IPS DF 6.9 (cell line): Measurements from ENCODE around the gene GNB1.
"Not testable (repeated sequence)": the region's sequence is repeated elsewhere in the genome, so short reads cannot be mapped to it uniquely, and the experiment has no call there.

ENCODE experiments used
- DNase-seq: peaks from one replicate; pipeline ENCODE4 v3.0.0-alpha.2; 2013; ENCODE audit warnings: low read depth, low spot score
- H3K27ac ChIP-seq: one replicate; pipeline ENCODE4 v1.5.1; 2013; ENCODE audit warnings: low read length, control low read depth
- H3K27me3 ChIP-seq: 2 replicates; pipeline ENCODE4 v1.6.1; 2013; ENCODE audit warnings: mild to moderate bottlenecking, low read length; ENCODE audit not compliant: control insufficient read depth, insufficient read depth
- H3K36me3 ChIP-seq: 2 replicates; pipeline ENCODE4 v1.6.1; 2013; ENCODE audit warnings: low read length; ENCODE audit not compliant: control insufficient read depth, insufficient read depth
- H3K4me1 ChIP-seq: 2 replicates; pipeline ENCODE4 v1.6.1; 2013; ENCODE audit warnings: low read length; ENCODE audit not compliant: control insufficient read depth, insufficient read depth
- H3K4me3 ChIP-seq: 2 replicates; pipeline ENCODE4 v1.5.1; 2013; ENCODE audit warnings: mild to moderate bottlenecking, low read length
- H3K9me3 ChIP-seq: 2 replicates; pipeline ENCODE4 v1.6.1; 2013; ENCODE audit warnings: low read length, inconsistent platforms; ENCODE audit not compliant: control insufficient read depth, insufficient read depth
- WGBS: extraction: QIAGEN DNeasy Blood & Tissue Kit; methylation state at CpG from one replicate; pipeline ENCODE4 v1.1.7; 2013; ENCODE audit warnings: mixed read lengths, missing lambda C conversion rate; ENCODE audit not compliant: insufficient read length, insufficient coverage; 5-methylcytosine and 5-hydroxymethylcytosine counted together

Gene GNB1

DNA sequence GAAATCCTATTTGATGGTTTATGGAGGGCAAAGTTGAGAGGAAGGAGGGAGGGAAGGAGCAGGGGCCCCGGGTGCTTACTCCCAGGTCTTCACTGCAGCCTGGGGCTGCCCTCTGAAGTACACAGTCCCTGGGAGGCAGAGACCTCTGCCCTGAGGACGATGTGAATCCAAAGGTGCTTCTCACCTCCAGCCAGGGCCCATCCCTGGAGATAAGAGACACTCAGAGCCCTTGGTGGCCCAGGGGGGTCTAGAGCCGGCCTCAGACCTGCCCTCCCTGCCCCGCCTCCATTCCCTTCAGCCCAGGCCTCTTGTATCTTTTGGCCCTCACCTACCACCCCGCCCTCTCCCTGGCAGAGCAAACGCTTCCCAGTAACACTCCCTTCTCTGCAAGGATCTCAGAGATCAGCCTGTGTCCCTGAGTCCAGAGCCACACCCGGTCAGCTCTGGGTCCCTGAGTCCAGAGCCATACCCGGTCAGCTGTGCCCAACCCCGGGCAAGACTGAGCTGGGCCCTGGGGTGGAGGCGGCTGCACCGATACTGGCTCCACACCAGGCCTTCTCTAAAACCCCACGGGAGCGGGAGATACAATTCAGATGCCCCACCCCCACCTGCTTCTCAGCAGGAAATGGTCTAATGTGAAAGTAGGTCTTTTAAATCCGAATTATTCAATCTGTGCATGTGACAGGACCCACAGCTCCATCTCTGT, 3.6 kb upstream of the GNB1 start:
- no peak overlapping the region for H3K4me3 ChIP-seq
- no peaks in the 10 kb centered on the region for H3K27me3 ChIP-seq
- H3K9me3 ChIP-seq, result no peaks in the 10 kb centered on the region
- no peaks in the 10 kb centered on the region for H3K36me3 ChIP-seq
- no CpG with 5 or more reads among the region's 14 CpGs for WGBS
- H3K27ac ChIP-seq, result no peak overlapping the region
- H3K4me1 ChIP-seq, result peaks cover 15% of the 10 kb centered on the region
- no peak for DNase-seq

- DNase-seq, result no peak
- no CpG with 5 or more reads among the region's 2 CpGs for WGBS
- Histone ChIP-seq H3K4me1 (peaks cover 12% of the 10 kb centered on the region), H3K27me3 (no peaks in the 10 kb centered on the region), H3K36me3 (no peaks in the 10 kb centered on the region), H3K9me3 (no peaks in the 10 kb centered on the region), H3K4me3 (no peak overlapping the region), H3K27ac (no peak overlapping the region)
Measured at GRCh38 chr1:1893997-1894353, 3.1 kb upstream of the GNB1 start.

GRCh38 chr1:1893291-1893985, 2.6 kb upstream of the GNB1 start:
- Histone ChIP-seq H3K36me3 (no peaks in the 10 kb centered on the region), H3K9me3 (no peaks in the 10 kb centered on the region), H3K27ac (no peak overlapping the region), H3K4me1 (peaks cover 12% of the 10 kb centered on the region), H3K27me3 (no peaks in the 10 kb centered on the region), H3K4me3 (no peak overlapping the region)
- no CpG with 5 or more reads among the region's 19 CpGs for WGBS
- no peak for DNase-seq

GRCh38 chr1:1892763-1893120, 1.9 kb upstream of the GNB1 start:
- H3K36me3 ChIP-seq, result no peaks in the 10 kb centered on the region
- no CpG with 5 or more reads among the region's 7 CpGs for WGBS
- peaks cover 13% of the 10 kb centered on the region for H3K4me1 ChIP-seq
- H3K9me3 ChIP-seq, result no peaks in the 10 kb centered on the region
- no peak overlapping the region for H3K27ac ChIP-seq
- H3K27me3 ChIP-seq, result no peaks in the 10 kb centered on the region
- no peak for DNase-seq
- H3K4me3 ChIP-seq, result no peak overlapping the region

- Histone ChIP-seq H3K36me3 (no peaks in the 10 kb centered on the region), H3K27me3 (no peaks in the 10 kb centered on the region), H3K4me3 (no peak overlapping the region; the same call in 1 of the 2 replicates), H3K4me1 (peaks cover 13% of the 10 kb centered on the region), H3K27ac (no peak overlapping the region), H3K9me3 (no peaks in the 10 kb centered on the region)
- no CpG with 5 or more reads among the region's 21 CpGs for WGBS
- no peak for DNase-seq
Measured at GRCh38 chr1:1892079-1892762, 1.3 kb upstream of the GNB1 start.

DNA sequence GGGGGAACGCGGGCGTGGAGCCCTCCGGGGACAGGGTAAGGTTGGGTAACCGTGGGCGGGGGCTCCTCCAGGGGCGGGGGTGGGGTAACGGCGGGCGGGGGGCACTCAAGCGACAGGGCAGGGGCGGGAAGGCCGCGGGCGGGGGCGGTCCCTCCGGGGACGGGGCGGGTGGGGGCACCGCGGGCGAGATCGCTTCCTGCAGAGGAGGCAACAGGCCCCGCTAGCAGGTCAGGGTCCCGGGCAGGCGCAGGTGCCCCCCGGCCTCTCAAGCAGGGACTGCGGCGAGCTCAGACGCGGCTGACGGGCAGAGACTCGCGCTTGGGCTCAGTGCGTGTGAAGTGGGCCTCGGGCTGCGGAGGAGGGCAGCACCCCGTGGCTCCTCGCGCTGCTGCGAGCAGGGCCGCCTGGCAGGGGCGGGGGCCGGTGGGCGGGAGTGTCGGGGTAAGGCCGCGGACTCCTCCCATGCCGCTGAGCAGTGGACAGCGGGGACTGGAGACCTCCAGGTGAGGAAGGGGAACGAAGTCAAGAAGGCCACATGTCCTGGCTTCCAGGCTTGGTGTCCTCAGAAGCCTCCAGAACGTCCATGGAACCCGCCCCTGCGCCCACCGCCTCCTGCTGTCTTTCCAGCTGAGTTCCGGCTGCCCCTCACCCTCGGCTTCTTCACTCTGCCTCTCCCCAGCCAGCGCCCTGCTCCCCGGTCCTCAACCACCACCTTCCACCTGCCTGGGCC, 627 bp upstream of the GNB1 start:
- no peak overlapping the region for H3K27ac ChIP-seq

DNA sequence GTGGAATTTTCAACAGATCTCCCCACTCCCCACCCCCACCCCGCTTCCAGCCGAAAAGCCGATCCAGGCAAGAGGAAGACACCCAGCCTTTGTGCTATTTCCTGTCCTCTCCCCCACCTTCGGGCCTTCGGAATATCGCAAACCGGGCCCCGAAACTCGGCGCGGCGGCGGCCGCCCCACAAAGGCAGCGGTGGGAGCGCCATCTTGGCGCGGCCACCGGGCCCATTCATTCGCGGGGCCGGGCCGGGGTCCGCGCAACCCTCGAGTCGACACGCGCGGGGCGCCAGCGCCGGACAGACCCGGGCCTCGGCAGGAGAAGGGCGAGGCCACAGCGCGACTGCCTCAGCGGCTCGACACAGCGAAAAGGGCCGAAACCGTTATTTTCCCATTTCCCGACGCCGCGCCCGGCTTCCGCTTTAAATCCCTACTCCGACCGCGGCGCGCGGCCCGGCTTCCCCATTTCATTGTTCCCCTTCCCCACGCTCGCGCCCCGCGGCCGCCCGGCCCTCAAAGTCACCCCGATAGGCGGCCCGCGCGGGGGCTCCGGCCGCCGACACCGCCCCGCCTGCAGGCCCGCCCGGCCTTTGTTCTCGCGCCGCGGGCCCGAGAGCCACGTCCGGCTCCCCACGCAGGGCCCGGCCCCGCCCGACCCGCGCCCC, 911 bp downstream of the GNB1 start:
- no CpG with 5 or more reads among the region's 88 CpGs for WGBS
- Histone ChIP-seq H3K36me3 (no peaks in the 10 kb centered on the region), H3K4me1 (peaks cover 10% of the 10 kb centered on the region), H3K4me3 (peak overlapping the region; percentile 80), H3K27ac (no peak overlapping the region), H3K9me3 (no peaks in the 10 kb centered on the region), H3K27me3 (no peaks in the 10 kb centered on the region)
- no peak for DNase-seq

More for the DNA sequence above, 627 bp upstream of the GNB1 start:
- Histone ChIP-seq H3K9me3 (no peaks in the 10 kb centered on the region), H3K27me3 (no peaks in the 10 kb centered on the region), H3K4me1 (peaks cover 13% of the 10 kb centered on the region), H3K36me3 (no peaks in the 10 kb centered on the region), H3K4me3 (peak overlapping the region; percentile 80; the same call in 1 of the 2 replicates)
- no peak for DNase-seq
- WGBS, result no CpG with 5 or more reads among the region's 59 CpGs

DNA sequence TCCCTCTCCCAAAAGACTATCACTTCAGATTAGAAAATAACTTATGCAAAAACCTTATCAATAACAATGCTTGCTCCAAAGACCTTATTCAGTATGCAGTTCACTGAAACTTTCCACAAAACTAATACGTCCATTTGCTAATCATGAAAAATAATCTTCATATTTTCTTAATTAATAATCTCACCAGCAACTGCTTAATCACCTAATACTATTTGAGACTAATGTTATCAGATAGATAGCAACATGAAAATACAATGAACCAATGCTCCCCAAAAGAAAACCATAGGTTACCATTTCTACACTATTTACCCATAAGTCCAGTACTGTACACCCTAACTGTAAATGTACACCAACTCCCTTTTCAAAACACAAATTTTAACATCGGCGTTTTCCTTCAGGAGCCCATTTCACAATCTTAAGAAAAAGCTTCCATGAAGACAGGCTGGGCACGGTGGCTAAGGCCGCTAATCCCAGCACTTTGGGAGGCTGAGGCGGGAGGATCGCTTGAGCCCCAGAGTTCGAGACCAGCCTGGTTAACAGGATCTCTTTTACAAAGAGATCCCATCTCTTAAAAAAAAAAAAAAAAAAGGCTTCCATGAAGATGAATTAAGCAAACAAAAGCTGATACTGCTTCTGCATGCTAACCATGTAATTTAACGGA, 1.7 kb downstream of the GNB1 start:
- Histone ChIP-seq H3K4me3 (peak overlapping the region; percentile 80; the same call in 1 of the 2 replicates), H3K27me3 (no peaks in the 10 kb centered on the region), H3K4me1 (peaks cover 5% of the 10 kb centered on the region), H3K27ac (no peak overlapping the region), H3K36me3 (no peaks in the 10 kb centered on the region), H3K9me3 (no peaks in the 10 kb centered on the region)
- no peak for DNase-seq
- WGBS, result 100% methylated on average over 3 of the region's 9 CpGs

DNA sequence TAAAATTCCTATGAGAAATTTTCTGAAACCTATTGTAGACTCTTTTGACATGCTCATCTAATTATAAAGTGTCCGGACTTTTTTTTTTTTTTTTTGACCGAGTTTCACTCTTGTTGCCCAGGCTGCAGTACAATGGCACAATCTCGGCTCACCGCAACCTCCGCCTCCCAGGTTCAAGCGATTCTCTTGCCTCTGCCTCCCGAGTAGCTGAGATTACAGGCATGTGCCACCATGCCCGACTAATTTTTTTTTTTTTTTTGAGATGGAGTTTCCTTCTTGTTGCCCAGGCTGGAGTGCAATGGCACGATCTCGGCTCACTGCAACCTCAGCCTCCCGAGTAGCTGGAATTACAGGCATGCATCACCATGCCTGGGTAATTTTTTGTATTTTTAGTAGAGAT, 7.0 kb downstream of the GNB1 start:
- not testable (repeated sequence) for H3K9me3 ChIP-seq, H3K27me3 ChIP-seq, H3K36me3 ChIP-seq, H3K4me3 ChIP-seq, DNase-seq, H3K27ac ChIP-seq, H3K4me1 ChIP-seq
- WGBS, result no CpG with 5 or more reads among the region's 11 CpGs
